ENCODE measurements around the gene WNT9A.
"Not testable (repeated sequence)": the region's sequence is repeated elsewhere in the genome, so short reads cannot be mapped to it uniquely, and the experiment has no call there.

Gene WNT9A, protein sequence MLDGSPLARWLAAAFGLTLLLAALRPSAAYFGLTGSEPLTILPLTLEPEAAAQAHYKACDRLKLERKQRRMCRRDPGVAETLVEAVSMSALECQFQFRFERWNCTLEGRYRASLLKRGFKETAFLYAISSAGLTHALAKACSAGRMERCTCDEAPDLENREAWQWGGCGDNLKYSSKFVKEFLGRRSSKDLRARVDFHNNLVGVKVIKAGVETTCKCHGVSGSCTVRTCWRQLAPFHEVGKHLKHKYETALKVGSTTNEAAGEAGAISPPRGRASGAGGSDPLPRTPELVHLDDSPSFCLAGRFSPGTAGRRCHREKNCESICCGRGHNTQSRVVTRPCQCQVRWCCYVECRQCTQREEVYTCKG

DNA sequence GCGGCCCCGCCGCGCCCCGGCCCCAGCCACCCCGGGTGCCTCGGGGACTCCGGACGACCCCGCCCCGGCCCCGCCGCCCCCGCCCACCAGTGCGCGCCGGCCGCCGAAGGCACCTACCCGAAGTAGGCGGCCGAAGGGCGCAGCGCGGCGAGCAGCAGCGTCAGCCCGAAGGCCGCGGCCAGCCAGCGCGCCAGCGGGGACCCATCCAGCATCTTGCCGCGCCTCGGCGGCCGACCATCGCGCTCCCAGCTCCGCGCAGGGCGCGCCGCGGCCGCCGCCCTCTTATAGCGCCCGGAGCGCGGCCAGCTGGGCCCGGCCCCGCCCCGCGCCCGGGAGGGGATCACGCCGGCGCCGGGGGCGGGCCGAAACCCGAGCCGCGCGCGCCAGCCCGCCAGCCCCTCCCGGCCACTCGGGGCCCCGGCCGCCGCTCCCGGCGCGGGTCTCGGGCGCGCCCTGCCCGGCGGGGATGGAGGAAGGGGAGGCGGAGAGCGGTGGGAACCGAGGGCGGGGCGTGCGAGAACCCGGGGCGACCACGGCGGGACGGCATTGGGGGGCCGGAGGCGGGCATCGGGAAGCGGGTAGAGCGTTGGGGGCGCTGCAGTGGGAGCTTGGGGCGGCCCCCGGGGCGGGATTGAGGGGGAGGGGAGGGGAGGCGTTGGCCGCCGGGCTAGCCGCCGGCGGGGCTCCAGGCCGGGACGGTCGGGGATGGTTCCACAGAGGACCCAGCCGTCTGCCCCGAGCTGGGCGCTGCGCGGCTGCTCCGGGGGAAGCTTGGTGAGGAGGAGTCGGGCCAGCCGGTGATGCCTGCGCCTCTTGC is at the start of gene WNT9A:
Gene WNT9A, minus strand, starts transcription at position 257 of the 817 bp plus-strand sequence. Its CDS starts 45 bp downstream, at position 212.
- Histone ChIP-seq H3K4me3 (peak within 1 kb of the TSS; percentile 62 to 76 (median 67)), H3K4me2 (peak within 1 kb of the TSS; percentile 84 to 100 (median 96)), H3K9me3 (replicated peaks in 1 of 11) (no peaks in the 10 kb centered on the region), H3K27me3 (peaks cover 32 to 47% (median 35%) of the 10 kb centered on the region in 11 experiments), H3K27ac (peak within 1 kb of the TSS in 2 of 11 experiments; percentile 34 to 60; a peak in 2 of 22 replicates), H3K9ac (peak within 1 kb of the TSS; percentile 18 to 72 (median 55); a peak in 19 of 22 replicates), H3K4me1 (peaks cover 11 to 55% (median 48%) of the 10 kb centered on the region in 10 experiments; a peak in 19 of 20 replicates), H3K36me3 (no peaks in the 10 kb centered on the region), H4K20me1 (peaks cover 0 to 60% (median 23%) of the 10 kb centered on the region in 11 experiments; a peak in 14 of 22 replicates)
- TF ChIP-seq Cebpa-rat (IDR thresholded peaks at IDR 0.05), result no peak

DNA sequence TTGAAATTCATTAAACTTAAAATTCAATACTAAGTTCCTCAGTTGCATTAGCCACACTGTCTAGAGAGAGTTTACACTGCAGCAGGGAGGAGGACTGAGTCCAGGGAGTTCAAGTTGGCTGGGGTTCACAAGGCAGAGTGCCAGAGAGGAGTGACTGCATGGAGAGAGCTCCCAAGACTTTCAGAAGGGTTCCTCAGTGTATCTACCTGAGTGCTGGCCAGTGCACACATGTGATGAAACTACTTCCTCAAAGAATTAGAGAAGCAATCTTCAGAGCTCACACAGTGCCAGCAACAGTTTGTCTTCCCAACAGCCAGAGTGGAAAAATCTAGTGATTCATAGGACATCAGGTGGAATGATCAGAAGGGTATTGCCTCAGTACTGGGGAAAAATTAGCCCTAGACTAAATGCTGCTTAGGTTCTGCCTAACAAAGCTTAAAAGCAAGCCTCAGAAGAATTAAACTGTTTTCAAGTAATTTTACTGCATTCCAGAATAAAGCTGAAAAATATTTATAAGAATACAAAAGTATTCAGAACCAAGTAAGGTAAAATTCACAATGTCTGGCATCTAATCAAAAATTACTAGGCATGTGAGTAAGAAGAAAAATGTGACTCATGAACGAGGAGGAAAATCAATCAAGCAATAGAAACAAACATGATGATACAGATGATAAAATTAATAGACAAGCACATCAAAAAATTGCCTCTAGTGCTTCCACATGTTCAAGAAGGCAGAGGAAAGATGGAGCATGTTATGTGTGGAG is 48.6 kb upstream of the WNT9A start:
- no peak overlapping the region for H3K4me2 ChIP-seq
- H3K27ac ChIP-seq, result no peak overlapping the region
- peaks cover 41 to 47% (median 43%) of the 10 kb centered on the region in 11 experiments for H3K9me3 ChIP-seq (replicated peaks in 1 of 11)
- no peaks in the 10 kb centered on the region for H4K20me1 ChIP-seq
- H3K4me1 ChIP-seq, result peaks cover 0 to 4% (median 0%) of the 10 kb centered on the region in 10 experiments; a peak in 1 of 20 replicates
- H3K36me3 ChIP-seq, result no peaks in the 10 kb centered on the region
- no peak for TF ChIP-seq Cebpa-rat (IDR thresholded peaks at IDR 0.05)
- H3K9ac ChIP-seq, result no peak overlapping the region
- no peaks in the 10 kb centered on the region for H3K27me3 ChIP-seq
- no peak overlapping the region; a peak in 1 of 20 replicates for H3K4me3 ChIP-seq

DNA sequence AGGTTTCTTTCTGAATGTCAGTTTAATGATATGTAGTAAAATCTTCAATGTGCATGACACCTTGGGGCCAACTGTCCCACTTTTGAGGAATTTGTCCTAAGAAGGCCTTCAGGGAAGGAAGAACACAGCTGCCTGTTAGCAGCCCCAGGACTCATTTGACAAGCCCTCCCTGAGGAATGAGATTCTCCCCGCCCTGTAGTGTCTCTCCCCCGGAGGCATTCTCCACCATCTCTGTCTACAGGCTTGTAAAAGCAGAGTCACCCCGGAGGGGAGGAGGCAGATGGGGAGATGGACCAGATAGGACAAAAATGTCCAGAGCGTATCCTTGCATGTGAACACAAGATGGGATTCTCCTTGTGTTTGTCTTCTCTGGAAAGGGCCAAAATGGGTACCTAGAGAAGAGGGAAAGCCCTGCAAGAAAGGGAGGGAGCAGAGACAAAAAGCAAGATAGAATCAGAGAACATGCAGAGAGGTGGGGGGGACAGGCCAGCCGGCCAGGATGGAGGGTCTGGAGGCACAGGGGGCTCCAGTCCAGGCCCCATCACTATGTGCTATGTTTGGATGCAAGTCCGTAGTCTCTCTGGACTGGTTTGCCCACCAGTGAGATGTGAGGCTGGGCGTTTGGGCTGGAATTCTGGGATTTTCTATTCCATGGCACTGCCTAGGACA is 47.0 kb upstream of the WNT9A start:
- Histone ChIP-seq H3K9ac (no peak overlapping the region), H4K20me1 (no peaks in the 10 kb centered on the region), H3K4me2 (no peak overlapping the region), H3K36me3 (no peaks in the 10 kb centered on the region), H3K9me3 (replicated peaks in 1 of 11) (peaks cover 46 to 56% (median 49%) of the 10 kb centered on the region in 11 experiments), H3K27ac (no peak overlapping the region), H3K4me1 (peaks cover 0 to 3% (median 0%) of the 10 kb centered on the region in 10 experiments; a peak in 1 of 20 replicates), H3K4me3 (no peak overlapping the region), H3K27me3 (no peaks in the 10 kb centered on the region)
- no peak for TF ChIP-seq Cebpa-rat (IDR thresholded peaks at IDR 0.05)

DNA sequence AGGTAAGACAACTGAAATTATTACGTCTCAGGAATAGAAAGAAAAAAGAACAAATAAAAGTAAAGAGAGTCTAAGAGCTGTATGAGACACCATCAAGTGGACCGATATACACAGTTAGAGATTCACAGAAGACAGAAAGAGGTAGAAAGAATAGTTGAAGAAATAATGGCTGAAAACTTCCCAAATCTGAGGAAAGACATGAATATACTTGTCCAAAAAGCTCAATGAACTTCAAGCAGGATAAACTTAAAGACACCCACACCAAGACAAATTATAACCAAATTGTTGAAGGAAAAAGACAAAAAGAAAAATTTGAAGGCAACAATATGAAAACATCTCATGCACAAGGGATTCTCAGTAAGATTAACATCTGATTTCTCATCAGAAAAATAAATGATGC is 39.4 kb upstream of the WNT9A start:
- Histone ChIP-seq H3K4me1 (no peaks in the 10 kb centered on the region), H3K9me3 (replicated peaks in 1 of 11) (peaks cover 5 to 13% (median 10%) of the 10 kb centered on the region in 11 experiments; a peak in 18 of 22 replicates), H4K20me1 (no peaks in the 10 kb centered on the region), H3K9ac (no peak overlapping the region), H3K36me3 (no peaks in the 10 kb centered on the region), H3K4me2 (no peak overlapping the region), H3K4me3 (no peak overlapping the region), H3K27ac (no peak overlapping the region), H3K27me3 (no peaks in the 10 kb centered on the region)
- no peak for TF ChIP-seq Cebpa-rat (IDR thresholded peaks at IDR 0.05)

DNA sequence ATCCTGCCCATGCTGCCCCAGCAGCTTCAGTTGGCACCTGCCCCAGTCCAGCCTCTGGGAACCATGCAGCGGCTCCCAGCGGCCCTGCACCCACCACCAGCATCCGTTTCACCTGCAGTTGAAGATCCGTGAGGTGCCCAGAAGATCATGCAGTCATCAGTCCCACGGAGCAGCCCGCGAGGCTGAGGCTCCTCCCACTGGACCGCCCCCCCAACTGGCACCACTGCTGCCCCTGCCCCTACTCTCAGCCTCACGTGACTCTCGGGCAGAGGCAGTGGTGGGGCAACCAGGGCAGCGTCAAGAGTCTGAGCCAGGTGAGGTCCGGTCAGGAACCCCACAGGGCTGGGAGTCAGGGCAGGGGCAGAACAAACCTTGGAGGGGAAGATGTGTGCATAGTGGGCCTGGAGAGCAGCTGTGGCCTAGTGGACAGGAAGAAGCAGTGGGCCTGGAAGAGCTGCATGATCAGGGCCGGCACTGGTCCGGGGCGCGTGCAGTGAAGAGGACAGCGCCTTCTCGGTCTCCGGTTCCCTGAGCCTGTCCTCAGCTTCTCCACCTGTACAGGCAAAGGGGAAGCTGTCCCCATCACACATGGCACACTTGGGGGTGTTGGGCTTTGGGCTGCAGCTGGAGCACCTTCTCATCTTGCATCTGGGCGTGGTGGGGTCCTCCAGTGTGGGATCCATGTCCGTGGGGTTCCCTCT is 28.0 kb upstream of the WNT9A start:
- not testable (repeated sequence) for H3K4me1 ChIP-seq, H3K4me3 ChIP-seq

DNA sequence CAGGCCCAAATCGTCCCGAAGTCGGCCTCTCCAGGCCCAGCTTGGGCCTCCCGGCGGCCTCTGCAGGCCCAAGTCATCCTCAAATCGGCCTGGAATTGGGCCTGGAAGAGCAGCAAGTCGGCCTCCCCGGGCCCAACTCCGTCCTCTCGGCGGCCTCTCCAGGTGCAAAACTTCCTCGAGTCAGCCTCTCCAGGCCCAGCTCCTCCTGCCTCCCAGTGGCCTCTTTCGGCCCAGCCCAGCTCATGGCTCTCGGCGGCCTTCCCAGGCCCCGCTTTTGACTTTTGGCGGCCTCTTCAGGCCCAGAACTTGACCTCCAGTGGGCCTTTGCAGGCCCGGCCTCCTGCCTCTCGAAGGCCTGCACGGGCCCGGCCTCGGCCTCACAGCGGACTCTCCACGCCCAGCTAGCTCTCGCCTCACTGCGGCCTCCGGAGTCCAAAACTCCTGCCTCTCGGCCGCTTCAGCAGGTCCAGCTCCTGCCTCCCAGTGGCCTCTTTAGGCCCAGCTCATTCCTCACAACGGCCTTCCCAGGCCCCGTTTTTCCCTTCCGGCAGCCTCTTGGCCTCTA is 26.1 kb upstream of the WNT9A start:
- H3K4me2 ChIP-seq, H3K4me1 ChIP-seq, H4K20me1 ChIP-seq: not testable (repeated sequence)

More for the DNA sequence above, 28.0 kb upstream of the WNT9A start:
- H4K20me1 ChIP-seq; H3K27me3 ChIP-seq; H3K27ac ChIP-seq; H3K36me3 ChIP-seq; H3K9ac ChIP-seq; H3K4me2 ChIP-seq; H3K9me3 ChIP-seq (replicated peaks in 1 of 11): not testable (repeated sequence)

DNA sequence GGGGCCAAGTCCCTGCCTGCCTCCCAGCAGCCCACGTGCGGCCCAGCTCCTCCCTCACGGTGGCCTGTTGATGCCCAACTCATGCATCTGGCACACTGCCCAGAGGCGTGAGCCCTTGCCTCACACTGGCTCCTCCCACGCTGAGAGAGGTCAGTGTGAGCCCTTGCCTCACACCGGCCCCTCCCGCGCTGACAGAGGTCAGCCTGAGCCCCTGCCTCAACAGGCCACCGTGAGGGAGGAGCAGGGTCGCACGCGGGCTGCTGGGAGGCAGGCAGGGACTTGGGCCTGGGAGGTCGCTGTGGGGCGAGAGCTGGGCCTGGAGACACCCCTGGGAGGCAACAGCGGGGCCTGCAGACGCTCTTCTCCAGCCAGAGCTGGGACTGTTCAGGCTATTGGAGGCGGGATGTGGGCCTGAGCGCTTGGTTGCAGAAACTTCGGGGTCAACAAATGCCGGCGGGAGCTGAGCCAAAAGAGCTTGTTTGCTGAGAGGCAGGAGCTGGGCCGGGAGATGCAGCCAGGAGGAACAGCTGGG is 25.2 kb upstream of the WNT9A start:
- H3K4me2 ChIP-seq; H3K27me3 ChIP-seq; H3K9me3 ChIP-seq (replicated peaks in 1 of 11); H4K20me1 ChIP-seq; H3K36me3 ChIP-seq; H3K4me3 ChIP-seq; H3K4me1 ChIP-seq; H3K27ac ChIP-seq; H3K9ac ChIP-seq: not testable (repeated sequence)

More for the DNA sequence above, 26.1 kb upstream of the WNT9A start:
- H3K27me3 ChIP-seq; H3K9me3 ChIP-seq (replicated peaks in 1 of 11); H3K4me3 ChIP-seq; H3K36me3 ChIP-seq; H3K27ac ChIP-seq; H3K9ac ChIP-seq: not testable (repeated sequence)

DNA sequence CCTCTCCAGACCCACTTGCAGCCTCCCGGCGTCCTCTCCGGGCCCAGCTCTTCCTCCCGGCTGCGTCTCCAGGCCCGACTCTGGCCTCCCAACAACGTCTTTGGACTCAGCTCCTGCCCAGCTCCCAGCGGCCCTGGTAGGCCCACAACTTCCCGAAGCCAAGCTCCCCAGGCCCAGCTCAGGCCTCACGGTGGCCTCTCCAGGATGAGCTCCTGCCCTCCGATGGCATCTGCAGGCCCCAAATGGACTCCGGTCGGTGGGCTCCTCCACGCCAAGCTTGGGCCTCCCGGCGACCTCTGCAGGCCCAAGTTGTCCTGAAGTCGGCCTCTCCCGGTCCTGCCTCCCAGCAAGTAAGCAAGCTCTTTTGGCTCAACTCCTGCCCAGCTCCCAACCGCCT is 24.5 kb upstream of the WNT9A start:
- H3K27me3 ChIP-seq; H3K9me3 ChIP-seq (replicated peaks in 1 of 11); H3K4me2 ChIP-seq; H3K4me1 ChIP-seq; H3K36me3 ChIP-seq; H4K20me1 ChIP-seq; H3K27ac ChIP-seq; H3K4me3 ChIP-seq; H3K9ac ChIP-seq: not testable (repeated sequence)

DNA sequence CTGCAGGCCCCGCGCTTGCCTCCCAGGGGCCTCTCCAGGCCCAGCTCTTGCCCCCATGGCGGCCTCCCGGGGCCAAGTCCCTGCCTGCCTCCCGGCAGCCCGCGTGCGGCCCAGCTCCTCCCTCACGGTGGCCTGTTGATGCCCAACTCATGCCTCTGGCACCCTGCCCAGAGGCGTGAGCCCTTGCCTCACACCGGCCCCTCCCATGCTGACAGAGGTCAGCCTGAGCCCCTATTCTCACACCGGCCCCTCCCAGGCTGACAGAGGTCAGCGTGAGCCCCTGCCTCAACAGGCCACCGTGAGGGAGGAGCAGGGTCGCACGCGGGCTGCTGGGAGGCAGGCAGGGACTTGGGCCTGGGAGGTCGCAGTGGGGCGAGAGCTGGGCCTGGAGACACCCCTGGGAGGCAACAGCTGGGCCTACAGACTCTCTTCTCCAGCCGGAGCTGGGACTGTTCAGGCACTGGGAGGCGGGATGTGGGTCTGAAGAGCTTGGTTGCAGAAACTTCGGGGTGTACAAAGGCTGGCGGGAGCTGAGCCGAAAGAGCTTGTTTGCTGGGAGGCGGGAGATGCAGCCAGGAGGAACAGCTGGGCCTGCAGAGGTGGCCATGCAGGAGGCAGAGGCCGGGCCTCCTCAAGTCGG is 24.0 kb upstream of the WNT9A start:
- not testable (repeated sequence) for H4K20me1 ChIP-seq; H3K9me3 ChIP-seq (replicated peaks in 1 of 11); H3K4me3 ChIP-seq; H3K27me3 ChIP-seq; H3K4me2 ChIP-seq; H3K4me1 ChIP-seq; H3K9ac ChIP-seq; H3K27ac ChIP-seq; H3K36me3 ChIP-seq

DNA sequence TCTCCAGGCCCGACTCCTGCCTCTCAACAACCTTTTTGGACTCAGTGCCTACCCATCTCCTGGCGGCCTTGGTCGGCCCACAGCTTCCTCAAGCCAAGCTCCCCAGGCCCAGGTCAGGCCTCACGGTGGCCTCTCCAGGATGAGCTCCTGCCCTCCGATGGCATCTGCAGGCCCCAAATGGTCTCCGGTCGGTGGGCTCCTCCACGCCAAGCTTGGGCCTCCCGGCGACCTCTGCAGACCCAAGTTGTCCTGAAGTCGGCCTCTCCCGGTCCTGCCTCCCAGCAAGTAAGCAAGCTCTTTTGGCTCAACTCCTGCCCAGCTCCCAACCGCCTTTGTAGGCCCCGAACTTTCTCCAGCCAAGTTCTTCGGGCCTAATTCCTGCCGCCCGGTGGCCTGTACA is 23.5 kb upstream of the WNT9A start:
- H3K9ac ChIP-seq; H4K20me1 ChIP-seq; H3K4me3 ChIP-seq; H3K4me2 ChIP-seq; H3K9me3 ChIP-seq (replicated peaks in 1 of 11); H3K27ac ChIP-seq; H3K36me3 ChIP-seq; H3K4me1 ChIP-seq; H3K27me3 ChIP-seq: not testable (repeated sequence)

DNA sequence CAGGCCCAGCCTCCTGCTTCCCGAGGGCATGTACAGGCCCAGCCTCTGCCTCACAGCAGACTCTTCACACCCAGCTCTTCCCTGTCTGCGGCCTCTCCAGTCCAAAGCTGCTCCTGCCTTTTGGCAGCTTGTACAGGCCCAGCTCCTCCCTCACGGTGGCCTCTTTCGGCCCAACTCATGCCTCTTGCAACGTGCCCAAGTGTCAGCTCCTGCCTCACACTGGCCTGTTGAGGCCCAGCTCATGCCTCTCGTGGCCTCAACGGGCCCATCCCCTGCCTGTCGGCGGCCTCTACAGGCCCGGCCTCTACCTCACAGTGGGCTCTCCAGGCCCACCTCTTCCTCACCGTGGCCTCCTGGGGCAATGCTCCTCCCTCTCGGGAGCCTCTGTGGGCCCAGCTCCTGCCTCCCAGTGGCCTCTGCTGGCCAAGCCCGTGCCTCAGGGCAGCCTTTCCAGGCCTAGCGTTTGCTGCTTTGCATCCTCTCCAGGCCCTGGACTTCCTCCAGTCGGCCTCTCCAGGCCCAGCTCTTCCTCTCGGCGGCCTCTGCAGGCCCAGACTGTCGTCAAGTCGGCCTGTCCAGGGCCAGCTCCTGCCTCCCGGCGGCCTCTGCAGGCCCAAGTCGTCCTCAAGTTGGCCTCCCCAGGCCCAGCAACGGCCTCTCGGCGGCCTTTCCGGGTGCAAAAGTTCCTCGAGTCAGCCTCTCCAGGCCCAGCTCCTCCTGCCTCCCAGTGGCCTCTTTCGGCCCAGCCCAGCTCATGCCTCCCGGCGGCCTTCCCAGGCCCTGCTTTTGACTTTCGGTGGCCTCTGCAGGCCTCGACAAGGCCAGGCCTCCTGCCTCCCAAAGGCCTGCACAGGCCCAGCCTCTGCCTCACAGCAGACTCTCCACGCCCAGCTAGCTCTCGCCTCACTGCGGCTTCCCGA is 22.6 kb upstream of the WNT9A start:
- not testable (repeated sequence) for H4K20me1 ChIP-seq; H3K9ac ChIP-seq; H3K27me3 ChIP-seq; H3K9me3 ChIP-seq (replicated peaks in 1 of 11); H3K4me3 ChIP-seq; H3K4me2 ChIP-seq; H3K4me1 ChIP-seq; H3K36me3 ChIP-seq; H3K27ac ChIP-seq
